ENCODE results near the gene CKS2.

GRCh38 chr9:89342948-89343347, 32.0 kb downstream of the CKS2 start:
- no peak for TF ChIP-seq CTCF (conservative IDR thresholded peaks at IDR 0.05 in 1 of 2, IDR thresholded peaks at IDR 0.05 in 1 of 2; ENCODE audit: extremely low read depth in 1 of 2, insufficient read depth in 1 of 2, low read depth in 1 of 2, low read length in 2 of 2)
- TF ChIP-seq EZH2 (IDR thresholded peaks at IDR 0.05; ENCODE audit: borderline replicate concordance, low read length): no peak

All from mammary epithelial cell (primary cell).